Activated effector memory CD4-positive, alpha-beta T cell treated with Interleukin-2 at 50 U/mL for 16 hours (primary cell): ENCODE data around the gene PLOD2.

Experiments
- DNase-seq: peaks from one replicate; pipeline ENCODE4 v3.0.0-alpha.2; 2020

PLOD2 gene

GRCh38 chr3:146092230-146092629 lies 68.8 kb downstream of the PLOD2 start:
- DNase-seq: no peak

GRCh38 chr3:146091397-146091796 lies 69.6 kb downstream of the PLOD2 start:
- DNase-seq: no peak

GRCh38 chr3:146090521-146090920 lies 70.5 kb downstream of the PLOD2 start:
- no peak for DNase-seq

- DNase-seq: no peak
Observed at GRCh38 chr3:146088840-146089239, 72.1 kb downstream of the PLOD2 start.

GRCh38 chr3:146087116-146087515 lies 73.9 kb downstream of the PLOD2 start:
- no peak for DNase-seq

- DNase-seq: no peak
Observed at GRCh38 chr3:146086211-146086610, 74.8 kb downstream of the PLOD2 start.

GRCh38 chr3:146085678-146086077 lies 75.3 kb downstream of the PLOD2 start:
- no peak for DNase-seq

GRCh38 chr3:146080578-146080977 lies 80.4 kb downstream of the PLOD2 start:
- no peak for DNase-seq

- DNase-seq: no peak
Observed at GRCh38 chr3:146078031-146078430, 83.0 kb downstream of the PLOD2 start.

GRCh38 chr3:146077181-146077580 lies 83.8 kb downstream of the PLOD2 start:
- no peak for DNase-seq

GRCh38 chr3:146072824-146073223 lies 88.2 kb downstream of the PLOD2 start:
- no peak for DNase-seq

GRCh38 chr3:146072061-146072460 lies 88.9 kb downstream of the PLOD2 start:
- no peak for DNase-seq

GRCh38 chr3:146071632-146072031 lies 89.4 kb downstream of the PLOD2 start:
- DNase-seq: no peak

GRCh38 chr3:146067048-146067447 lies 93.9 kb downstream of the PLOD2 start:
- no peak for DNase-seq

- DNase-seq: no peak
Observed at GRCh38 chr3:146065573-146066006, 95.4 kb downstream of the PLOD2 start.

GRCh38 chr3:146058241-146058640 lies 102.7 kb downstream of the PLOD2 start:
- DNase-seq: no peak

- no peak for DNase-seq
Observed at GRCh38 chr3:146052791-146053310, 108.1 kb downstream of the PLOD2 start.

GRCh38 chr3:146052056-146052790 lies 108.8 kb downstream of the PLOD2 start:
- no peak for DNase-seq

GRCh38 chr3:146050691-146051090 lies 110.3 kb downstream of the PLOD2 start:
- no peak for DNase-seq

GRCh38 chr3:146047485-146047884 lies 113.5 kb downstream of the PLOD2 start:
- no peak for DNase-seq

- no peak for DNase-seq
Observed at GRCh38 chr3:146044046-146044445, 116.9 kb downstream of the PLOD2 start.

GRCh38 chr3:146040630-146041029 lies 120.4 kb downstream of the PLOD2 start:
- DNase-seq: no peak

GRCh38 chr3:146037697-146038096 lies 123.3 kb downstream of the PLOD2 start:
- DNase-seq: no peak

GRCh38 chr3:146036281-146036680 lies 124.7 kb downstream of the PLOD2 start:
- DNase-seq: no peak

- DNase-seq: no peak
Observed at GRCh38 chr3:146035366-146035765, 125.6 kb downstream of the PLOD2 start.
